HG03039 (cell line): ENCODE measurements around the gene CRTC3.
"Not testable (repeated sequence)": the region's sequence is repeated elsewhere in the genome, so short reads cannot be mapped to it uniquely, and the experiment has no call there.

Experiments used
- ATAC-seq: cut with Tn5 transposase; IDR thresholded peaks from one replicate; pipeline ENCODE4 v1.9.1; 2021; ENCODE audit warnings: mild to moderate bottlenecking, moderate library complexity; ENCODE audit not compliant: unreplicated experiment

CRTC3 gene

GRCh38 chr15:90519688-90520087 lies 10.0 kb upstream of the CRTC3 start:
- no peak for ATAC-seq

- no peak for ATAC-seq
These were observed 9.4 kb upstream of the CRTC3 start for GRCh38 chr15:90520365-90520764.

DNA sequence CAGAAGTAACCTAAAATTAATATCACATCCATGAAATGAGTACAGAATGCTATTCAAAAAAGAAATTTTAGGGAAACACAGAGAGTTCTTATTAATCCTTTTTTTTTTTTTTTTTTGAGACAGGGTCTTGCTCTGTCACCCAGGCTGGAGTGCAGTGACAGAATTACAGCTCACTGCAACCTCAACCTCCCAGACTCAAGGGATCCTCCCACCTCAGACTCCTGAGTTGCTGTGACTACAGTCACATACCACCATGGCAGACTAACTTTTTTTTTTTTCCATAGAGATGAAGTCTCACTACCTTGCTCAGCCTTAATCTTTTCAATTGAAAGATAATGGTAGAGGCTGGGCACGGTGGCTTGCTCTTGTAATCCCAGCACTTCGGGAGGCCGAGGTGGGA lies 6.3 kb upstream of the CRTC3 start:
- ATAC-seq: no peak

DNA sequence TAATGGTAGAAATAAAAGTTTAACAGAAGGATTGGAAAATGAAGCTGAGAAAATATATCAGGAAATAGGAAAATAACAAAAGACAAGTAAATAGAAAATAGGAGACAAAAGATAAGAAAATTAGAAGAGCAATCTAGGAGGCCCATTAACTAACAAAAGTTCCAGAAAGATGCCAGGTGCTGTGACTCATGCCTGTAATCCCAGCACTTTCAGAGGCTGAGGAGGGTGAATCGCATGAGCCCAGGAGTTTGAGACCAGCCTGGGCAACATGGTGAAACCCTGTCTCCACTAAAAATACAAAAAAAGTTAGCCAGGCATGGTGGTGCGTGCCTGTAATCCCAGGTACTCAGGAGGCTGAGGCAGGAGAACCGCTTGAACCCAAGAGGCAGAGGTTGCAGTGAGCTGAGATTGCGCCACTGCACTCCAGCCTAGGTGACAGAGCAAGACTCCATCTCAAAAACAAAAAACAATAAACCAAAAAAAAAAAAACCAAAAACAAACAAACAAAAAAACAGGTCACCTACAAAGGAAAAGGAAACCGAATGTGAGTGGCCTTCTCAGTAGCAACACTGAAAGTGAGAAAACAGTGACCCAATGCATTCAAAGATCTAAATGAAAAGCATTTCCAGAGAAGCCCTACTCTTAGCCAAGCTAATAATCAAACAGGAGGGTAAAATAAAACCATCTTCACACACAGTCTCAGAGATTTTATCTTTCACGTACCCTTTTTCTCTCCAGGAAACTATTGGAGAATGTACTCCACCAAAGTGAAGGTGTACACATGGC lies 5.5 kb upstream of the CRTC3 start:
- ATAC-seq: not testable (repeated sequence)

GRCh38 chr15:90529011-90529370 lies 732 bp upstream of the CRTC3 start:
- ATAC-seq: no peak

- ATAC-seq: peak; percentile 36
These were observed 728 bp downstream of the CRTC3 start for GRCh38 chr15:90530250-90531051.

GRCh38 chr15:90531147-90531546 lies 1.4 kb downstream of the CRTC3 start:
- ATAC-seq: no peak

GRCh38 chr15:90535254-90535653 lies 5.5 kb downstream of the CRTC3 start:
- ATAC-seq: no peak

GRCh38 chr15:90539789-90540188 lies 10.1 kb downstream of the CRTC3 start:
- no peak for ATAC-seq

GRCh38 chr15:90540768-90541167 lies 11.0 kb downstream of the CRTC3 start:
- no peak for ATAC-seq

GRCh38 chr15:90545095-90545494 lies 15.4 kb downstream of the CRTC3 start:
- ATAC-seq: no peak

DNA sequence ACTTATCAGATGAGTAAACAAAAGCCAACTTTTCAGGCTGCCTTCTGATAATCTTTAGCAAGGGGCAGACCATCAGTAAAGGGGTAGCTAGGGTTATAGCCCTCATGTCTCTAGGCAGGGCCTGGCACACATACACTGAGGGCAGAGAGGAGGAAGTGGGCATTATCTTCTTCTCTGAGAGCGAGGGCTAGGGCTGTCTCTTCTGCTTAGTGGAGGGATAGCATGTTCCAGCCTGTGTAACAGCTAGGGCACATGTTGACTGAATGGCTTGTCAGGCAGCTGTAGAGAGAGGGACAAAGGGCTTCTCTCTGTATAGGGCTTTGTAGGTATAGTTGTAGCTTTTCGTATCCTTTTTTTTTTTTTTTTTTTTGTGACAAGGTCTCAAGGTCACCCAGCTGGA lies 17.8 kb downstream of the CRTC3 start:
- no peak for ATAC-seq

DNA sequence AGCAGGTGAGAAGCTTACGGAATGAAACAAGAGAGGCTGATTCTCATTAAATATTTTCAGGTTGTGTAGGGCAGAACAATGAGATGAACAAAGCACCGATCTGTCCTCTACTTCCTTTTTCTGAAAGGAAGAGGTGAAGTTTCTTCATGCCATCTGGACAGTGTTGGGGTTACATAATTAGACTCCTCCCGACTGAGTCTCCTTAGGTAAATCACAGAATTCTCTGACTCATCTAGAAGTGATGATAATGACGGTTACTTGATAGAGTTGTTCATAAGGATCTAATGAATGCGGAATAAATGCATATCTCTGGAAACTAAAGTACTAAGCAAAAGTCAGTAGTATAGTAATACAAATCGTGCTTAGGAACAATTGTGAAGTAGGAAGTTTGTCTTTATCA lies 21.2 kb downstream of the CRTC3 start:
- no peak for ATAC-seq

DNA sequence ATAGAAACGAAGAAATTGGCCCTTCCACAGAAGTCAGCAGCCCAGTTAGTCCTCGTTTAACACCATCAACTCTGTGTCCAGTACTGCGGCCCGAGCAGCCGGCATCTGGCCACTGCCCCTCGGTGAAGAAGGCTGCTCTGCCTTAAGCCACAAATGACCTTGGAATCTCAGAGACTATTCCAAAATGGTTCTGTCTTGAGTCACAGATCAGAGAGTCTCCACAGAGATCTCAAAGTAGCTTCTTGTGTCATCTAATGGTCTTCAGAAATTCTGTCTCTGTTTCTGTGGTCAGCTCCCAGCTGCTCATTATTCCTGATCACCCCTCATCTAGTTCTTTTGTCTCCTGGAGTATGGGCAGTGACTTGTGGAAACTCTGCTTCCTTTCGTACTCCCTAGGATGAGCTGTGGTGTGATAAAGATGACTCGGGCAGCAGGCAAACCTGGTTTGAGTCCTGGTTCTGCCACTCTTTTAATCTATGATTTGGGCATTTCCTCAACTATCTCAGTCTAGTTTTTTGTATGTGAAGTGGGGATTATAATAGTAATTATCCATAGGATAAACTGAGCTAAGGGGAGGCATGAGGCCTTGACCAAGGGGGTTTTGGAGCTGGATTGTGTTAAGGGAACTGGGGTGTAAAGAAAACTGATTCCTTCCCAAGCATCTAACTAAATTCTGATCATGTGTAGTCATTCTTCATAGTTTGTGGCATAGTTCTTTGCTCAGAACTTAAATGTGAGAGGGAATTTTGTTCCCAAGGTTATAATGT lies 22.6 kb downstream of the CRTC3 start:
- ATAC-seq: no peak

DNA sequence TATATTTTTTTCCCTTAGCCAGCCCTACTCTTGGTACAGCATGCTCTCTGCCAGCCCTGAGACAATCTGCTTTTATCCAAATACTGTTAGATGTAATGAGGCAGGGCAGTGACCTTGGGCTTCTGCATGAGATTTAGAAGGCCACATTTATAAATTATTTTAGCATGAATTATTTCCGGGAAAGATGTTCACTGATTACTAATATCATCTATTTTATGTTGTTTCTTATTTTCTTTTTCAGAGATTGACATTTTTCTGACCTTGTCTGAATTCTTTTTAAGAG lies 23.1 kb downstream of the CRTC3 start:
- no peak for ATAC-seq

DNA sequence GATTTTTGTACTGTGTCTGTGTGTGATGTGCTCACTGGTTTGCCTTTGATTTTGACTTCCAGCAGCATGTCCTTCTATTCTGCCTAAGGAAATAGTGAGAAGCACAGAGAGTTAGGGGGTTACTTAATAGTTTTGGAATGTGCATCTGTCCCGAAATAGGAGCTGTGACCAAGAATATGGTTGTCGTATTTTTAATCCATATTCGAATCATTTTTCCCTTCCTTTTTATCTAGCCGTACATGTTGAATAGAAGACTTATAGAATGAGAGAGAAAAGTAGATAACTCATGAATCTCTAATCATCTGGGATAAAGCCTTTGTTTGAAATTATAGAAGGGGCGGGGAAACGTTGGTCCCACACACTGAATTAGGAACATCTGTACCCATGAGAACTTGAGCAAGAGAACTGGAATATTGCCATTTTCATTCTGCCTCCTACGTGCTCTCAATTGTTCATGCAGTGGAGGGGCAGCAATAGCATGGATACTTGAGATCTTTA lies 23.6 kb downstream of the CRTC3 start:
- ATAC-seq: no peak

GRCh38 chr15:90557186-90558084 lies 27.7 kb downstream of the CRTC3 start:
- no peak for ATAC-seq

- ATAC-seq: no peak
These were observed 28.4 kb downstream of the CRTC3 start for GRCh38 chr15:90558171-90558573.

GRCh38 chr15:90559119-90559518 lies 29.4 kb downstream of the CRTC3 start:
- ATAC-seq: no peak

- ATAC-seq: no peak
These were observed 30.6 kb downstream of the CRTC3 start for GRCh38 chr15:90560229-90560776.
